Osteoblast (primary cell): ENCODE data around the gene CDCA3. TPM values are rescaled to one million over a fixed set of nuclear protein-coding genes. Genes with fewer than 3 reads are reported as not detected.

Experiments used
- DNase-seq: peaks from one replicate; pipeline ENCODE4 v3.0.0; 2011; ENCODE audit warnings: low spot score, mixed read lengths; ENCODE audit not compliant: insufficient read length; ENCODE audit errors: missing footprints
- H2AFZ ChIP-seq: 2 replicates; pipeline ENCODE4 v1.6.0; 2011; ENCODE audit warnings: mild to moderate bottlenecking, low read length
- H3K27ac ChIP-seq: 2 replicates; pipeline ENCODE4 v1.5.1; 2011; ENCODE audit warnings: mild to moderate bottlenecking, low read depth, low read length, moderate library complexity
- H3K27me3 ChIP-seq: 2 replicates; pipeline ENCODE4 v1.6.0; 2012; ENCODE audit warnings: mild to moderate bottlenecking, control low read depth, inconsistent platforms, low read length, moderate library complexity; ENCODE audit not compliant: insufficient read depth
- H3K36me3 ChIP-seq: 2 replicates; pipeline ENCODE4 v1.5.1; 2011; ENCODE audit warnings: mild to moderate bottlenecking, low read length, control low read depth, moderate library complexity; ENCODE audit not compliant: insufficient read depth
- H3K4me1 ChIP-seq: 2 replicates; pipeline ENCODE4 v1.5.1; 2011; ENCODE audit warnings: mild to moderate bottlenecking, low read length, control low read depth, moderate library complexity; ENCODE audit not compliant: insufficient read depth
- H3K4me2 ChIP-seq: 2 replicates; pipeline ENCODE4 v1.6.0; 2011; ENCODE audit warnings: mild to moderate bottlenecking, low read length; ENCODE audit not compliant: insufficient read depth
- H3K4me3 ChIP-seq: fragments of 200-600 bp; sonication (generic); 3 replicates; pipeline ENCODE4 v1.5.1; 2012; ENCODE audit warnings: mild to moderate bottlenecking, low read length, inconsistent platforms; ENCODE audit not compliant: insufficient read depth
- H3K79me2 ChIP-seq: 2 replicates; pipeline ENCODE4 v1.6.0; 2012; ENCODE audit warnings: mild to moderate bottlenecking, low read length, control low read depth, inconsistent platforms; ENCODE audit not compliant: insufficient read depth
- H3K9me3 ChIP-seq: 2 replicates; pipeline ENCODE4 v1.5.1; 2011; ENCODE audit warnings: low read depth, low read length, control low read depth
- H4K20me1 ChIP-seq: 2 replicates; pipeline ENCODE4 v1.6.0; 2012; ENCODE audit warnings: mild to moderate bottlenecking, low read length, control low read depth; ENCODE audit not compliant: insufficient read depth
- CTCF ChIP-seq: IDR thresholded peaks from 2 replicates; pipeline ENCODE4 v1.5.1; 2011; ENCODE audit warnings: mild to moderate bottlenecking, low read depth, low read length, moderate library complexity; ENCODE audit errors: extremely low read depth
- total RNA-seq: library from RNA; depleted of rRNA; stranded (reverse); fragments of >200 nt; gene quantifications from 2 replicates; pipeline ENCODE4 v1.2.3, GENCODE V29; 2012

Gene CDCA3
- total RNA-seq, 1 donor, result 4.0 TPM

GRCh38 chr12:6819106-6820030, 31.7 kb downstream of the CDCA3 start:
- Histone ChIP-seq H3K27me3 (peaks cover 9% of the 10 kb centered on the region), H3K4me2 (no peak overlapping the region), H3K36me3 (no peaks in the 10 kb centered on the region), H3K4me3 (no peak overlapping the region), H3K9me3 (no peaks in the 10 kb centered on the region), H4K20me1 (peaks cover 9% of the 10 kb centered on the region), H3K4me1 (peaks cover 5% of the 10 kb centered on the region), H3K27ac (no peak overlapping the region), H3K79me2 (no peaks in the 10 kb centered on the region), H2AFZ (no peak overlapping the region)
- TF ChIP-seq CTCF, result no peak
- peak; percentile 80 for DNase-seq

- Histone ChIP-seq H4K20me1 (peaks cover 9% of the 10 kb centered on the region), H3K27me3 (peaks cover 16% of the 10 kb centered on the region), H3K9me3 (no peaks in the 10 kb centered on the region), H2AFZ (no peak overlapping the region), H3K79me2 (no peaks in the 10 kb centered on the region), H3K4me3 (no peak overlapping the region), H3K4me1 (peaks cover 5% of the 10 kb centered on the region), H3K4me2 (no peak overlapping the region), H3K27ac (no peak overlapping the region), H3K36me3 (no peaks in the 10 kb centered on the region)
- DNase-seq, result peak; percentile 71
- TF ChIP-seq CTCF, result no peak
Measured at GRCh38 chr12:6818645-6819044, 32.4 kb downstream of the CDCA3 start.

- no peak overlapping the region for H3K4me2 ChIP-seq
- peaks cover 16% of the 10 kb centered on the region for H3K27me3 ChIP-seq
- no peak overlapping the region for H3K4me3 ChIP-seq
- H3K79me2 ChIP-seq, result no peaks in the 10 kb centered on the region
- H3K4me1 ChIP-seq, result peaks cover 5% of the 10 kb centered on the region
- H3K27ac ChIP-seq, result no peak overlapping the region
- no peak overlapping the region for H2AFZ ChIP-seq
- no peaks in the 10 kb centered on the region for H3K36me3 ChIP-seq
- H3K9me3 ChIP-seq, result no peaks in the 10 kb centered on the region
- peaks cover 9% of the 10 kb centered on the region for H4K20me1 ChIP-seq
- peak; percentile 54 for DNase-seq
- TF ChIP-seq CTCF, result no peak
Measured at GRCh38 chr12:6818222-6818621, 32.9 kb downstream of the CDCA3 start.

GRCh38 chr12:6817662-6818157, 33.4 kb downstream of the CDCA3 start:
- Histone ChIP-seq H3K79me2 (no peaks in the 10 kb centered on the region), H3K9me3 (no peaks in the 10 kb centered on the region), H3K4me1 (peaks cover 5% of the 10 kb centered on the region), H2AFZ (no peak overlapping the region), H4K20me1 (peaks cover 6% of the 10 kb centered on the region), H3K27me3 (peaks cover 11% of the 10 kb centered on the region), H3K36me3 (no peaks in the 10 kb centered on the region), H3K4me3 (no peak overlapping the region), H3K27ac (no peak overlapping the region), H3K4me2 (no peak overlapping the region)
- no peak for DNase-seq
- no peak for TF ChIP-seq CTCF
